Measurements from ENCODE around the gene TRPV2. TPM values are rescaled to one million over a fixed set of nuclear protein-coding genes. Genes with fewer than 3 reads are reported as not detected.
A peak's percentile ranks its signal among the peaks of the same experiment; 100 is the strongest.

TRPV2 gene
- total and polyA plus RNA-seq, 2 of the 4 experiments (the other 2 are of a cell fraction), result 30.8 to 32.8 TPM

GRCh38 chr17:16378636-16379282, 36.6 kb upstream of the TRPV2 start:
- H3K14ac ChIP-seq (replicated peaks; ENCODE audit: low read depth, low read length), result no peak overlapping the region
- H2BK120ac ChIP-seq (ENCODE audit: low read depth, low read length), result no peak overlapping the region
- DNase-seq, result no peak
- TF ChIP-seq RAD21 (IDR thresholded peaks at IDR 0.05; ENCODE audit: low read length) (no peak), BHLHE40 (IDR thresholded peaks at IDR 0.05; ENCODE audit: low read depth, low read length) (no peak), CTCF (conservative IDR thresholded peaks at IDR 0.05; ENCODE audit: low read depth, low read length) (no peak), USF2 (IDR thresholded peaks at IDR 0.05; ENCODE audit: low read depth, low read length) (no peak), SMC3 (IDR thresholded peaks at IDR 0.05; ENCODE audit: low read depth, low read length) (no peak), NFE2L2 (IDR thresholded peaks at IDR 0.05; ENCODE audit: low read depth, low read length) (no peak), MXI1 (IDR thresholded peaks at IDR 0.05; ENCODE audit: borderline replicate concordance, low read depth, low read length) (no peak), RCOR1 (IDR thresholded peaks at IDR 0.05; ENCODE audit: insufficient replicate concordance, low read length) (no peak), CHD1 (IDR thresholded peaks at IDR 0.05; ENCODE audit: low read depth, low read length) (no peak), FOS (IDR thresholded peaks at IDR 0.05; ENCODE audit: low read depth, low read length) (no peak)
- 0 out of 2 replicates have a peak overlapping the region, but pooled peaks have one; percentile 26 for H3K4ac ChIP-seq (ENCODE audit: low read depth, low read length)
- H4K8ac ChIP-seq (ENCODE audit: low read depth in 2 of 2, low read length in 2 of 2), result peak overlapping the region in 1 of 2 experiments; percentile 40; a peak in 1 of 4 replicates
- H3K36me3 ChIP-seq (ENCODE audit: control insufficient read depth, insufficient read depth, low read length), result peaks cover 19% of the 10 kb centered on the region
- no peaks in the 10 kb centered on the region for H3K27me3 ChIP-seq (ENCODE audit: control insufficient read depth, insufficient read depth, low read length)
- no peak overlapping the region for H3K9ac ChIP-seq (ENCODE audit: low read depth, low read length)
- H2BK20ac ChIP-seq (ENCODE audit: low read depth, low read length), result no peak overlapping the region
- no peak overlapping the region for H2BK15ac ChIP-seq (ENCODE audit: low read depth, low read length)
- dilution Hi-C loops (cut with HindIII; ENCODE audit: low sequenced_read_pairs, unreplicated experiment), result no loop called here
- no peak overlapping the region for H2AK9ac ChIP-seq (replicated peaks; ENCODE audit: low read depth, low read length, poor library complexity)
- BruUV-seq (replicated peaks), result no TSS peak
- no peak overlapping the region for H3K23ac ChIP-seq (ENCODE audit: low read depth, low read length)
- intact Hi-C loops (cut with micrococcal nuclease), result no loop called here
- H3K27ac ChIP-seq (ENCODE audit: insufficient read depth, low read length), result no peak overlapping the region
- H2AFZ ChIP-seq (replicated peaks; ENCODE audit: low read length, poor library complexity), result peak overlapping the region; percentile 48
- no peak overlapping the region for H3K4me3 ChIP-seq (ENCODE audit: insufficient read depth, low read depth, low read length)
- H3K56ac ChIP-seq (ENCODE audit: extremely low read depth, insufficient read depth, low read length), result no peak overlapping the region
- H3K4me1 ChIP-seq (ENCODE audit: control insufficient read depth, insufficient read depth, low read length), result peaks cover 4% of the 10 kb centered on the region; the same call in 1 of the 2 replicates
- no peak overlapping the region for H4K5ac ChIP-seq (ENCODE audit: low read depth, low read length)
- in situ Hi-C loops (cut with MboI; ENCODE audit: low sequenced_read_pairs), result no loop called here
- H3K18ac ChIP-seq (ENCODE audit: low read depth, low read length), result no peak overlapping the region
- H3K79me1 ChIP-seq (ENCODE audit: low read depth in 1 of 2, low read length in 2 of 2), result peaks cover 7 to 17% of the 10 kb centered on the region in 2 experiments; a peak in 3 of 4 replicates
- ATAC-seq (ENCODE audit: low read depth), result no peak
- H3K4me2 ChIP-seq (ENCODE audit: low read depth, low read length), result no peak overlapping the region
- ChIA-PET POLR2A (ENCODE audit: unreplicated experiment) (no interaction called here), CTCF (interaction anchor here (0.5 to 1.8 kb wide), 2 partner anchors 15 to 66 kb away, joined by 3 to 5 read pairs; no protein-coding TSS in a partner anchor)
- H2AK5ac ChIP-seq (ENCODE audit: low read depth, low read length), result 0 out of 2 replicates have a peak overlapping the region, but pooled peaks have one; percentile 28
- H2BK5ac ChIP-seq (ENCODE audit: low read depth, low read length, poor library complexity, severe bottlenecking), result no peak overlapping the region
- H4K91ac ChIP-seq (ENCODE audit: insufficient read depth, low read depth, low read length), result no peak overlapping the region
- no peaks in the 10 kb centered on the region for H3K9me1 ChIP-seq (ENCODE audit: insufficient read depth, low read length)
- H4K20me1 ChIP-seq (ENCODE audit: insufficient read depth, low read length), result peaks cover 29% of the 10 kb centered on the region
- WGBS, 2 experiments (ENCODE audit: extremely low coverage in 2 of 2, insufficient read length in 1 of 2), result 95% methylated on average over 3 of the region's 17 CpGs; no CpG with 5 or more reads in 1 of the 2 experiments
- H3K9me3 ChIP-seq (ENCODE audit: control insufficient read depth, insufficient read depth, low read length), result no peaks in the 10 kb centered on the region

Data from IMR-90 (cell line).